GM23338 (cell line): Measurements from ENCODE around the gene WDHD1.

Experiments used
- CREB1 ChIP-seq: fragments of 250-450 bp; sonication (Bioruptor Pico); IDR thresholded peaks from 2 replicates; pipeline ENCODE4 v1.5.0; 2020; ENCODE audit warnings: low read depth, mild to moderate bottlenecking, moderate library complexity
- EZH2 ChIP-seq: fragments of 200-600 bp; sonication (generic); IDR thresholded peaks from one replicate; pipeline ENCODE4 v1.8.0; 2017; ENCODE audit warnings: antibody characterized with exemption, mild to moderate bottlenecking, low read depth; ENCODE audit not compliant: unreplicated experiment
- EZH2phosphoT487 ChIP-seq: fragments of 200-600 bp; sonication (generic); IDR thresholded peaks from one replicate; pipeline ENCODE4 v1.8.1; 2018; ENCODE audit warnings: antibody characterized with exemption; ENCODE audit not compliant: unreplicated experiment
- JUNB ChIP-seq: IDR thresholded peaks from one replicate; pipeline ENCODE4 v1.6.1; 2016; ENCODE audit warnings: antibody characterized with exemption; ENCODE audit not compliant: unreplicated experiment
- NANOG ChIP-seq: IDR thresholded peaks from 2 replicates; pipeline ENCODE4 v1.6.1; 2016; ENCODE audit warnings: antibody characterized with exemption, borderline replicate concordance
- POLR2AphosphoS5 ChIP-seq: IDR thresholded peaks from 2 replicates; pipeline ENCODE4 v1.6.1; 2016; ENCODE audit warnings: antibody characterized with exemption, low read depth
- REST ChIP-seq: IDR thresholded peaks from one replicate; pipeline ENCODE4 v1.6.1; 2018; ENCODE audit warnings: antibody characterized with exemption; ENCODE audit not compliant: unreplicated experiment
- STAT1 ChIP-seq: IDR thresholded peaks from one replicate; pipeline ENCODE4 v1.6.1; 2016; ENCODE audit warnings: antibody characterized with exemption; ENCODE audit not compliant: unreplicated experiment
- ZNF114 ChIP-seq: fragments of 250-450 bp; sonication (Bioruptor Pico); IDR thresholded peaks from 2 replicates; pipeline ENCODE4 v1.5.0; 2020; ENCODE audit warnings: mild to moderate bottlenecking, moderate library complexity
- ZNF331 ChIP-seq: fragments of 250-450 bp; sonication (Bioruptor Pico); IDR thresholded peaks from 2 replicates; pipeline ENCODE4 v1.5.0; 2020; ENCODE audit warnings: low read depth, mild to moderate bottlenecking, moderate library complexity
- ZNF462 ChIP-seq: fragments of 250-450 bp; sonication (Bioruptor Pico); IDR thresholded peaks from 2 replicates; pipeline ENCODE4 v1.5.0; 2020; ENCODE audit warnings: mild to moderate bottlenecking, moderate library complexity
- TF ChIP-seq, protein P1 (sequence below), 2 experiments: fragments of 200-600 bp in 1 of 2; sonication (generic) in 1 of 2; conservative IDR thresholded peaks; 2 replicates each; pipeline versions ENCODE4 v1.5.1 to v1.6.1; 2016 to 2017; ENCODE audit warnings: antibody characterized with exemption in 2 of 2, low read depth in 2 of 2, mild to moderate bottlenecking in 2 of 2, moderate library complexity in 1 of 2
- TF ChIP-seq, protein P2 (sequence below): IDR thresholded peaks from 2 replicates; pipeline ENCODE4 v1.6.1; 2016; ENCODE audit warnings: antibody characterized with exemption

DNA sequence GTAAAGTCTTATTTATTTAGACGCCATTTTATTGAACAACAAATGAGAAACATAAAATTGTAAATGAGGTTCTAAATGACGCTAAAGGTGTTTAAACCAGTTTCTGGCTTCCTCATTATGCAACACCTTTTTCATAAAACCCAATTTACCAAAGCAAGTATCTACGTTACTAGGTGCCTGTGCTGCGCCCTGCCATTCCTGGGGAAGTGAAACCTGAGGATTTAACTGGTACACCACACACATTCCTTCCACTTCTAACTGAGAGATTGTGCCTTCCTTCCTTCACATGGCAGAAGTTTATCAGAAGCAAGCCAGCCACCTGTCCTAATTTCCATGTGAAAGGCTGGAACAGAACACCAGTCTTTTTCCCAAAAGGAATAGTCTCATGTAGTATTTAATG is 84.0 kb downstream of the WDHD1 start:
- TF ChIP-seq EZH2 (no peak), CREB1 (no peak), EZH2phosphoT487 (no peak), POLR2AphosphoS5 (no peak), JUNB (no peak), REST (no peak), STAT1 (no peak), ZNF462 (CRISPR knock-in tag) (no peak), ZNF331 (no peak), NANOG (no peak), ZNF114 (CRISPR knock-in tag) (no peak)
- TF ChIP-seq, protein P1, sequence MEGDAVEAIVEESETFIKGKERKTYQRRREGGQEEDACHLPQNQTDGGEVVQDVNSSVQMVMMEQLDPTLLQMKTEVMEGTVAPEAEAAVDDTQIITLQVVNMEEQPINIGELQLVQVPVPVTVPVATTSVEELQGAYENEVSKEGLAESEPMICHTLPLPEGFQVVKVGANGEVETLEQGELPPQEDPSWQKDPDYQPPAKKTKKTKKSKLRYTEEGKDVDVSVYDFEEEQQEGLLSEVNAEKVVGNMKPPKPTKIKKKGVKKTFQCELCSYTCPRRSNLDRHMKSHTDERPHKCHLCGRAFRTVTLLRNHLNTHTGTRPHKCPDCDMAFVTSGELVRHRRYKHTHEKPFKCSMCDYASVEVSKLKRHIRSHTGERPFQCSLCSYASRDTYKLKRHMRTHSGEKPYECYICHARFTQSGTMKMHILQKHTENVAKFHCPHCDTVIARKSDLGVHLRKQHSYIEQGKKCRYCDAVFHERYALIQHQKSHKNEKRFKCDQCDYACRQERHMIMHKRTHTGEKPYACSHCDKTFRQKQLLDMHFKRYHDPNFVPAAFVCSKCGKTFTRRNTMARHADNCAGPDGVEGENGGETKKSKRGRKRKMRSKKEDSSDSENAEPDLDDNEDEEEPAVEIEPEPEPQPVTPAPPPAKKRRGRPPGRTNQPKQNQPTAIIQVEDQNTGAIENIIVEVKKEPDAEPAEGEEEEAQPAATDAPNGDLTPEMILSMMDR (conservative IDR thresholded peaks at IDR 0.05; ENCODE audit: low read depth in 2 of 2): no peak
- TF ChIP-seq, protein P2, sequence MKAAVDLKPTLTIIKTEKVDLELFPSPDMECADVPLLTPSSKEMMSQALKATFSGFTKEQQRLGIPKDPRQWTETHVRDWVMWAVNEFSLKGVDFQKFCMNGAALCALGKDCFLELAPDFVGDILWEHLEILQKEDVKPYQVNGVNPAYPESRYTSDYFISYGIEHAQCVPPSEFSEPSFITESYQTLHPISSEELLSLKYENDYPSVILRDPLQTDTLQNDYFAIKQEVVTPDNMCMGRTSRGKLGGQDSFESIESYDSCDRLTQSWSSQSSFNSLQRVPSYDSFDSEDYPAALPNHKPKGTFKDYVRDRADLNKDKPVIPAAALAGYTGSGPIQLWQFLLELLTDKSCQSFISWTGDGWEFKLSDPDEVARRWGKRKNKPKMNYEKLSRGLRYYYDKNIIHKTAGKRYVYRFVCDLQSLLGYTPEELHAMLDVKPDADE: no peak
